Measurements from ENCODE around the gene ADSL. TPM values are rescaled to one million over a fixed set of nuclear protein-coding genes. Genes with fewer than 3 reads are reported as not detected.

ADSL gene
- total RNA-seq, 4 donors from 2014 or later = 41.8 to 51.7 (median 45.2) TPM

DNA sequence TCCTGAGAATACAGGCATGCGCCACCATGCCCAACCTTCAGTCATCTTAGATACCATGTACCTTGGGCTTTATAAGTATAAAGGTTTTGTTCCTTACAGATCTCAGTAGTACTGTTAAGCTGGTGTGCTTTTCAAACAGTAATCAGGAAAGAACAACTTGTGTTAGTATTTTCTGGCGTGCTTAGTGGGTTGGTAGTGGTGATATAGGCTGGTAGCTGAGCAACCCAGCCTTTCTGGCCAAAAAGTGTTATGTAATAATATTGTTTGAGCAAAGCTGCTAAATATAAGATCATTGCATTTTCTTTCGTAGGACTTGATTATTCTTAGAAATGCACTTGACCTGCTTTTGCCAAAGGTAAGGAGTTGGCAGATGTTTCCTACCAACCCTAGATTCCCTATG, 6.5 kb downstream of the ADSL start:
- peaks cover 66% of the 10 kb centered on the region for H3K36me3 ChIP-seq
- TF ChIP-seq POLR2A (IDR thresholded peaks at IDR 0.05) (no peak), EP300 (IDR thresholded peaks at IDR 0.05) (no peak), POLR2AphosphoS5 (IDR thresholded peaks at IDR 0.05) (no peak)
- TF ChIP-seq, protein P1, sequence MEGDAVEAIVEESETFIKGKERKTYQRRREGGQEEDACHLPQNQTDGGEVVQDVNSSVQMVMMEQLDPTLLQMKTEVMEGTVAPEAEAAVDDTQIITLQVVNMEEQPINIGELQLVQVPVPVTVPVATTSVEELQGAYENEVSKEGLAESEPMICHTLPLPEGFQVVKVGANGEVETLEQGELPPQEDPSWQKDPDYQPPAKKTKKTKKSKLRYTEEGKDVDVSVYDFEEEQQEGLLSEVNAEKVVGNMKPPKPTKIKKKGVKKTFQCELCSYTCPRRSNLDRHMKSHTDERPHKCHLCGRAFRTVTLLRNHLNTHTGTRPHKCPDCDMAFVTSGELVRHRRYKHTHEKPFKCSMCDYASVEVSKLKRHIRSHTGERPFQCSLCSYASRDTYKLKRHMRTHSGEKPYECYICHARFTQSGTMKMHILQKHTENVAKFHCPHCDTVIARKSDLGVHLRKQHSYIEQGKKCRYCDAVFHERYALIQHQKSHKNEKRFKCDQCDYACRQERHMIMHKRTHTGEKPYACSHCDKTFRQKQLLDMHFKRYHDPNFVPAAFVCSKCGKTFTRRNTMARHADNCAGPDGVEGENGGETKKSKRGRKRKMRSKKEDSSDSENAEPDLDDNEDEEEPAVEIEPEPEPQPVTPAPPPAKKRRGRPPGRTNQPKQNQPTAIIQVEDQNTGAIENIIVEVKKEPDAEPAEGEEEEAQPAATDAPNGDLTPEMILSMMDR (IDR thresholded peaks at IDR 0.05) = no peak
- WGBS = 89% methylated on average over 3 of the region's 3 CpGs

DNA sequence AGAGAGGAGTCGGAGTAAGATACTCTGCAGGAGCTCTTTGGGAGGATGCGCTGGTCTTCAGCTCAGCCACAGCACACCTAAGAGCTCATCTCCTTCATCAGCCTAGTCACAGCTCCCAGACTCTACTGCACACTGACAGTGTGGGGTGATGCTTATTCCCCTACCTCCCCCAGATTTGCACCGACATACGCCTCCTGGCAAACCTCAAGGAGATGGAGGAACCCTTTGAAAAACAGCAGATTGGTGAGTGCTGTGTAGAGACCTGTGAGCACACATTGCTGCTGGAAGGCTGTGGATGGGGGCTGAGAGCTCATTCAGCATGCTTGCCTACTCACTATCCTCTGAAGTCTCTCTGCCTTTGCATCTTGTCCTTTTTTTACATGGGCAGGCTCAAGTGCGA, 14.8 kb downstream of the ADSL start:
- no peaks in the 10 kb centered on the region for H3K4me1 ChIP-seq
- H3K9me3 ChIP-seq = no peaks in the 10 kb centered on the region
- no peak overlapping the region for H3K27ac ChIP-seq
- DNase-seq (ENCODE audit: low spot score in 2 of 2) = no peak
- 96% methylated on average over 5 of the region's 5 CpGs for WGBS
- H3K27me3 ChIP-seq = no peaks in the 10 kb centered on the region
- TF ChIP-seq POLR2A (IDR thresholded peaks at IDR 0.05) (no peak), EP300 (IDR thresholded peaks at IDR 0.05) (no peak), POLR2AphosphoS5 (IDR thresholded peaks at IDR 0.05) (no peak)
- TF ChIP-seq, protein P1 (IDR thresholded peaks at IDR 0.05) = no peak
- H3K4me3 ChIP-seq = no peak overlapping the region
- peaks cover 90% of the 10 kb centered on the region for H3K36me3 ChIP-seq

More for the DNA sequence above, 6.5 kb downstream of the ADSL start:
- H3K27ac ChIP-seq = no peak overlapping the region
- DNase-seq (ENCODE audit: low spot score in 2 of 2) = no peak
- H3K9me3 ChIP-seq = no peaks in the 10 kb centered on the region
- H3K4me3 ChIP-seq = no peak overlapping the region
- peaks cover 8% of the 10 kb centered on the region for H3K4me1 ChIP-seq
- no peaks in the 10 kb centered on the region for H3K27me3 ChIP-seq

- Histone ChIP-seq H3K4me1 (no peaks in the 10 kb centered on the region), H3K9me3 (no peaks in the 10 kb centered on the region), H3K4me3 (no peak overlapping the region), H3K36me3 (peaks cover 97% of the 10 kb centered on the region), H3K27ac (no peak overlapping the region), H3K27me3 (no peaks in the 10 kb centered on the region)
- DNase-seq (ENCODE audit: low spot score in 2 of 2) = no peak
- no peak for TF ChIP-seq POLR2AphosphoS5 (IDR thresholded peaks at IDR 0.05)
- no peak for TF ChIP-seq POLR2A (IDR thresholded peaks at IDR 0.05)
- TF ChIP-seq, protein P1 (IDR thresholded peaks at IDR 0.05) = no peak
- TF ChIP-seq EP300 (IDR thresholded peaks at IDR 0.05) = no peak
- 88% methylated on average over 3 of the region's 3 CpGs for WGBS
Observed at GRCh38 chr22:40363059-40363458, 16.8 kb downstream of the ADSL start.

DNA sequence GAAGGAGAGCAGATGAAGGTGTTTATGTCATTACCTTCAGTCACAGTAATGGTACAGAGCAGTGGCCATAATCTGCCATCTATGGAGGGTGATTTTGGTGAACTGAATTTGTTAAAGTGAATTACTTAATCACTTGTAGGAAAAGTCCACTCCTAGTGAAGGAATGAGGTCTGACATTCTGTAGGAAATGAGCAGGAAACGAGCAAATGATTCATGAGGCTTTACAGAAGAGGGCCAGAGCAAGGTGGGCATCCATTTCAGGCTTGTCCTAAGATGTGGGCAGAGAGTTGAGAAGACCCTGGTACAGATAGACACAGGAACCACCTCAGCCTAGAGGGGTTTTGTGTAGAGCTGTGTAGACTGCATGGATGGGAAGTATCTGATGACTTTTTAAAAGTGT, 18.1 kb downstream of the ADSL start:
- no peaks in the 10 kb centered on the region for H3K9me3 ChIP-seq
- TF ChIP-seq POLR2A (IDR thresholded peaks at IDR 0.05) = no peak
- DNase-seq (ENCODE audit: low spot score in 2 of 2) = no peak
- WGBS = 95% methylated on average over 1 of the region's 1 CpG
- H3K36me3 ChIP-seq = peaks cover 84% of the 10 kb centered on the region
- H3K27me3 ChIP-seq = no peaks in the 10 kb centered on the region
- H3K4me1 ChIP-seq = no peaks in the 10 kb centered on the region
- H3K27ac ChIP-seq = no peak overlapping the region
- H3K4me3 ChIP-seq = no peak overlapping the region

DNA sequence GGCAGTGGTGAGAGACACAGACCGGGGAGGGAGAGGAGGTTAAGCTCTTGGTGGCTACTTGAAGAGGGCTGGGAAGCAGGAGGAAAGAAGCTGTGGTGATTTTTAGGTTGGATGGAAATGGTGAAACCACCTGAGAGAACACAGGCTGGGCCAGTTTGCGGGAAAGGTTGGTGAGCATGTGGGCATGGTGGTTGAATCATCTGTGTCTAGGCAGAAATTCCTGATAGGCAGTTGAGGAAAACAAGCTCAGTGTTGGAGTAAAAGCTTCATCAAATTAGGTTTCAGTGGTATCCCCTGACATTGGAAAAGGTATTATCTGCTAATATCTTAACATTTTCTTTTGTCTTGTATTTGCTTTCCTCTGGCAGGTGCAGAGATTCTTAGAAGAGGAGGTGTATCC, 19.8 kb downstream of the ADSL start:
- no peak for DNase-seq (ENCODE audit: low spot score in 2 of 2)
- no peak overlapping the region for H3K27ac ChIP-seq
- no peaks in the 10 kb centered on the region for H3K27me3 ChIP-seq
- 97% methylated on average over 2 of the region's 2 CpGs for WGBS
- peaks cover 3% of the 10 kb centered on the region for H3K4me1 ChIP-seq
- H3K9me3 ChIP-seq = no peaks in the 10 kb centered on the region
- TF ChIP-seq POLR2A (IDR thresholded peaks at IDR 0.05) (no peak), EP300 (IDR thresholded peaks at IDR 0.05) (no peak), POLR2AphosphoS5 (IDR thresholded peaks at IDR 0.05) (no peak)
- TF ChIP-seq, protein P1 (IDR thresholded peaks at IDR 0.05) = no peak
- H3K4me3 ChIP-seq = no peak overlapping the region
- H3K36me3 ChIP-seq = peaks cover 67% of the 10 kb centered on the region

DNA sequence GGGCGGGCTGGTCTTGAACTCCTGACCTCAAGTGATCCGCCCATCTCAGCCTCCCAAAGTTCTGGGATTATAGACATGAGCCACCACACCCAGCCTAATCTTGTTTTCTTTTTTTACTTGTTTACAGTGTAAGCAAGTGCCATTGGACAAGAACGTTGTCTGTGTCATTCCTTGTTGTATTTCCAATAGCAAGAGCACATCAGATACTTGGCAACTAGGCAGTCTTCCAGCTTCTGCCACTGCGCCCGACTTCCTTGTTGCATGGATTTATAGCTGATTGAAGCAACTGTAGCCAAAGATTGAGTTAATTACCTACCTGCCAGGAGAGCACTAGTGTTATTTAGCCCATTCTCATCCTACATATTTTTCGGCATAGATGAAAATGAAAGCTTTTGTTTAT, 21.0 kb downstream of the ADSL start:
- Histone ChIP-seq H3K27ac (no peak overlapping the region), H3K27me3 (no peaks in the 10 kb centered on the region), H3K36me3 (peaks cover 55% of the 10 kb centered on the region), H3K9me3 (no peaks in the 10 kb centered on the region), H3K4me1 (peaks cover 14% of the 10 kb centered on the region), H3K4me3 (no peak overlapping the region)
- DNase-seq (ENCODE audit: low spot score in 2 of 2) = no peak
- WGBS = 53% methylated on average over 6 of the region's 6 CpGs
- TF ChIP-seq POLR2AphosphoS5 (IDR thresholded peaks at IDR 0.05) (no peak), POLR2A (IDR thresholded peaks at IDR 0.05) (no peak), EP300 (IDR thresholded peaks at IDR 0.05) (no peak)
- TF ChIP-seq, protein P1 (IDR thresholded peaks at IDR 0.05) = no peak

All from suprapubic skin (tissue), 4 donors.